ENCODE measurements around the gene LGI2. TPM values are rescaled to one million over a fixed set of nuclear protein-coding genes. Genes with fewer than 3 reads are reported as not detected.

LGI2 gene
- total and polyA plus RNA-seq, 2 experiments from 2014 or later = 0.63 to 8.0 TPM

GRCh38 chr4:25058796-25059195 is 28.1 kb upstream of the LGI2 start:
- H3K4me1 ChIP-seq (ENCODE audit: insufficient read depth) = peaks cover 13% of the 10 kb centered on the region; the same call in 1 of the 2 replicates
- no peak overlapping the region for H3K27ac ChIP-seq (ENCODE audit: low read depth)
- TF ChIP-seq ZNF331 (CRISPR knock-in tag; IDR thresholded peaks at IDR 0.05; ENCODE audit: low read depth) (no peak), EZH2 (IDR thresholded peaks at IDR 0.05; ENCODE audit: low read depth, unreplicated experiment) (no peak), CREB1 (CRISPR knock-in tag; IDR thresholded peaks at IDR 0.05; ENCODE audit: low read depth) (no peak), ZNF114 (CRISPR knock-in tag; IDR thresholded peaks at IDR 0.05) (no peak), EZH2phosphoT487 (IDR thresholded peaks at IDR 0.05; ENCODE audit: unreplicated experiment) (no peak), NANOG (IDR thresholded peaks at IDR 0.05; ENCODE audit: borderline replicate concordance) (no peak), STAT1 (IDR thresholded peaks at IDR 0.05; ENCODE audit: unreplicated experiment) (no peak), ZNF462 (CRISPR knock-in tag; IDR thresholded peaks at IDR 0.05) (no peak), ETS1 (IDR thresholded peaks at IDR 0.05) (no peak), POLR2AphosphoS5 (IDR thresholded peaks at IDR 0.05; ENCODE audit: low read depth) (no peak), JUNB (IDR thresholded peaks at IDR 0.05; ENCODE audit: unreplicated experiment) (no peak), REST (IDR thresholded peaks at IDR 0.05; ENCODE audit: unreplicated experiment) (no peak), CTCF (conservative IDR thresholded peaks at IDR 0.05; ENCODE audit: low read depth in 2 of 2) (no peak)
- no peak overlapping the region for H3K4me2 ChIP-seq
- DNase-seq (ENCODE audit: low spot score) = no peak
- Mint-ChIP-seq H3K4me3 (no peak overlapping the region), H3K4me1 (peaks cover 12% of the 10 kb centered on the region), H3K36me3 (ENCODE audit: low read depth) (peaks cover 3% of the 10 kb centered on the region; the same call in 2 of the 3 replicates), H3K9me3 (no peaks in the 10 kb centered on the region), H3K27ac (no peak overlapping the region), H3K27me3 (ENCODE audit: insufficient read depth, low read depth, poor library complexity) (peaks cover 2% of the 10 kb centered on the region)
- H3K4me3 ChIP-seq = no peak overlapping the region
- no peaks in the 10 kb centered on the region for H3F3A ChIP-seq (replicated peaks; ENCODE audit: low read depth)
- ATAC-seq = no peak
- no peaks in the 10 kb centered on the region for H4K20me1 ChIP-seq (replicated peaks; ENCODE audit: insufficient read depth)
- H2AFZ ChIP-seq = 0 out of 2 replicates have a peak overlapping the region, but pooled peaks have one; percentile 52
- no peaks in the 10 kb centered on the region for H3K79me2 ChIP-seq (replicated peaks; ENCODE audit: insufficient read depth)
- H3K36me3 ChIP-seq (ENCODE audit: insufficient read depth) = no peaks in the 10 kb centered on the region
- no peaks in the 10 kb centered on the region for H3K9me2 ChIP-seq (ENCODE audit: insufficient read depth)
- no peaks in the 10 kb centered on the region for H3K27me3 ChIP-seq (ENCODE audit: insufficient read depth)
